OCI-M1 (cell line): ENCODE data around the gene WNT9A.
A peak's percentile ranks its signal among the peaks of the same experiment; 100 is the strongest.
"Not testable (repeated sequence)": the region's sequence is repeated elsewhere in the genome, so short reads cannot be mapped to it uniquely, and the experiment has no call there.

Experiments
- DNase-seq: peaks from one replicate; lab custom pipeline; 2025; lab: John Stamatoyannopoulos, UW

The WNT9A gene

DNA sequence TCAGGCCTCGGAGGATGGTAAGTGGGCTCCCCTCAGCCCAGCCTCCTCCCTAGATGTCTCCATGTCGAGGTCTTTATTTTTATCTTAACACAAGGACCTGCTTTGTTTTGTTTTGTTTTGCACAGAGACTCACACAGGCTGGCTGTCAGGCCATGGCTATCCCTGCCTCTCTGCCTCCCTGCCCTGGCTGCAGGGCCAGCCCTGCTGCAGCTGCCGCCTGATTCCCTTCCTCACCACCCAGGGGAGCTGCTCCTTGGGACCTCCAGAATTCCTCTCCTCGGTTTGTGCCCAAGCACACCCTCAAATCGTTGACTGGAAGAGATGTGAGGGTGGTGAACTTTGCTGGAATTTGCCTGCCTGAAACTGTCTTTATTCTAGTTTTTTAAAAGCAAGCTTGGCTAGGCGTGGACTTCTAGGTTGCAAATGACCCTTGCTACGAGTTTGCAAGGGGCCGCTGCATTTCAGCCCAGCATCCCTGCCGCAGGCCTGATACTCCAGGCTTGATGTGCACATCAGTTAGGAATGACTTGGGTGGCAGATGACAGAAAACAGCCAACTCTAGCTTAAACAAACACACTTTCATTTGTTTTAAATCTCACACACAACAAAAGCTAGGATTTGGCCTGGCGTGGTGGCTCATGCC lies 37.1 kb downstream of the WNT9A start:
- DNase-seq, result no peak

DNA sequence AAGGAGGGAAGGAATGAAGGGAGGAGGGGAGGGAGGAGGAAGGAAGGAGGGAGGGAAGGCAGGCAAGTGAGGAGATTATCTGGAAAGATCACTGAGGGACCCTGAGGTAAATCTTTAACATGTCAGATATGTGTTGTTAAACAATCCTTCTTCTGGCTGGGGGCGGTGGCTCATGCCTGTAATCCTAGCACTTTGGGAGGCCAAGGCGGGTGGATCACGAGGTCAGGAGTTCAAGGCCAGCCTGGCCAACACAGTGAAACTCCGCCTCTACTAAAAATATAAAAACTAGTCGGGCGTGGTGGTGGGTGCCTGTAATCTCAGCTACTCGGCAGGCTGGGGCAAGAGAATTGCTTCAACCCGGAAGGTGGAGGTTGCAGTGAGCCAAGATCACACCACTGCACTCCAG lies 37.8 kb downstream of the WNT9A start:
- not testable (repeated sequence) for DNase-seq

GRCh38 chr1:227909188-227909587 lies 38.5 kb downstream of the WNT9A start:
- DNase-seq, result no peak

DNA sequence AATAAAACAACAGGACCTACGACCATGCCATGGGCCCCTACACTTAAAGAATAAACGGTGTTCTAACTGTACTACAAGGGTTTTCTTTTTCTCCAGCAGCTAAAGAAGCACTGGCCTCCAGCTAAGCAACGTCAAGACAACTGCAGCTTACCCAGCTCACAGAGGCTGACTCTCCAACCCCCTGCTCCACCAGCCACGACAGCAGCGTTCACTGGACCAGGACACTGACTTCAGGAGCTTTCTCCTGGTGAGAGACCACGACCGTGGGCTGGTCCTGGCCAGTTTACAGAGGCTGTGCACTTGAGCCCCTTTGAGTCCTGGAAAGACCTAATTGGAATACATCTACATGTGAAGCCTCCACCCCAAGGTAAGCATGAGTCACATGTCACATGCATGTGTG lies 39.4 kb downstream of the WNT9A start:
- DNase-seq, result no peak

DNA sequence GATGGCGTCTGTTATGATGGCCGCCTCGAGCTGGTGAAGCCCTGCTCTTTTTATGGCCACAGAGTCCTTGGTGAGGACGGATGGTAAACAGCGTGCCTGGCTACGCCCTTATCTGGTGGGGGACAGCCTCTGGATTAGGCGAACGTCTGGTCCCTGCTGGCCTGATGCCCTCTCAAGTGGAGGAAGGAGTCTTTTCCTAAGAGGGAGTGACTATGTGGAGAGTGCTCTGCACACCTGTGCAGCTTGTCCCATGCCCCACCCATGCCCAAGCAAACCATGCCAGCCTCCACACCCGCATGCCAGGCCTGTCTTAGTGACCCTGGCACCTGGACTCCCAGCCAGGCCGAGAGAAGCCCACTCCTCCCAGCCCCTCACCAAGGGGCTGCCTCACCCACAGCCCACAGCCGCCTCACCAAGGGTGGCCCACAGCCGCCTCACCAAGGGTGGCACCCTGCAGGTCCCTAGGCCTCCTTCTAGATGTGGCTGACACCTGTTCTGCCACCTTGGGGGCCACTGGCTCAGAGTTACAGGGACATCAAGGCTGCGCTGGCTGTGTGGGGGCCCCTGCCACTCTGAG lies 40.2 kb downstream of the WNT9A start:
- no peak for DNase-seq

DNA sequence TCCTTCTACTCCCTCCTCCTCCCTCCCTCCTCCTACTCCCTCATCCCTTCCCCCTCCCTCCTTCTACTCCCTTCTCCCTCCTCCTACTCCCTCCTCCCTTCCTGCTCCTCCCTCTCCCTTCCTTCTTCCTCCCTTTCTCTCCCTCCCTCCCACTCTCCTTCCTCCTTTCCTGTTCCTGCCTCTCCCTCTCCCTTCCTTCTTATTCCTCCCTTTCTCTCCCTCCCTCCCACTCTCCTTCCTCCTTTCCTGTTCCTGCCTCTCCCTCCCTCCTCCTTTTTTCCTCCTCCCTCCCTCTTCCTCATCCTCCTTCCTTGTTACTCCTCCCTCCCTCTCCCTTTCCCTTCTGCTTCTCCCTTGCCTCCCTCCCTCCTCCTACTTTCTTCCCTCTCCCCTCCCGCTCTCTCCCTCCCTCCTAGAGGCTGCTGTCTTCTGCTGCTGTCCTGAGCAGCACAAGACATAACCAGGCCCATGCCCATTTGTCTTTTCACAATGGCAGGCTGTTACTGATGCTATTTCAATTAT lies 41.1 kb downstream of the WNT9A start:
- no peak for DNase-seq

- no peak for DNase-seq
These were observed 41.9 kb downstream of the WNT9A start for GRCh38 chr1:227905573-227906487.

DNA sequence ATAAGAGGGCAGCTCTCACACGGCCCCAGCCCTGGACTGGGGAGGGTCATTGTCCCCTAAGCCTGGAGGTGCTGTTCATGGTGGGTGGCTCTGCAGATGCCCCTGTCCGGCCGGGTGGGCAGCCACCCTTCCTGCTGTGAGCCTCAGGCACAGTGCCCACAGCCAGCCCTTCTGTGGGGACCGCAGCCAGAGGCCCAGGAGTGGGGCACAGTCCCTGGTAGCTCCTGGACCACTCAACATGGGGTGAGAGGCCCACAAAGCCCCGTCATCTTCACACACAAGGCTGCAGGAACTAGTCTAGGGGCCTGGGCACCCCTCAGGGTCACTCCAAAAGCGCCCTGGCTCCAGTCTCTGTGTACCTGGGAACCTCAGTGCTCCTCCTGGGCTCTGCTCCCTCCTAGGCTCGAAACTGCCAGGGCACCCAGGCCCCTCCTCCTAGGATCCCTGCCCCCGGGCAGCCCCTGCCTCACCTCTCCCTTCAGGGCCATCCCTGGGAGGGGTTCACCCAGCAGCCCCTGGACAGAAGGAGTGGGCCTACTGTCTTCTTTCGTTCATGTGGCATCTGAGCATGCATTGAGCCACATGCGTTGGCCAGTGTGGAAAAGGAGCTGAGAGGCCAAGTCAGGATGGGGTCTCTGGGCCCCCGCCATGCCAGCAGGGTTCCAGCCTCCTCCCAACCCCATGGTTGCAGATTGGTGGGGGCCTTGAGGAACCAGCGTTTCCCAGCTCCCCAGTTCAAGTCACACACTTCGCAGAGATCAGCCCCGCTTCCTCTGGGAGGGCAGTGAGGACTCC lies 43.0 kb downstream of the WNT9A start:
- DNase-seq, result no peak

- DNase-seq, result no peak
These were observed 43.9 kb downstream of the WNT9A start for GRCh38 chr1:227903614-227904501.

- no peak for DNase-seq
These were observed 44.6 kb downstream of the WNT9A start for GRCh38 chr1:227903061-227903521.

- no peak for DNase-seq
These were observed 45.1 kb downstream of the WNT9A start for GRCh38 chr1:227902641-227902990.

GRCh38 chr1:227901906-227902640 lies 45.7 kb downstream of the WNT9A start:
- peak; percentile 17 for DNase-seq

DNA sequence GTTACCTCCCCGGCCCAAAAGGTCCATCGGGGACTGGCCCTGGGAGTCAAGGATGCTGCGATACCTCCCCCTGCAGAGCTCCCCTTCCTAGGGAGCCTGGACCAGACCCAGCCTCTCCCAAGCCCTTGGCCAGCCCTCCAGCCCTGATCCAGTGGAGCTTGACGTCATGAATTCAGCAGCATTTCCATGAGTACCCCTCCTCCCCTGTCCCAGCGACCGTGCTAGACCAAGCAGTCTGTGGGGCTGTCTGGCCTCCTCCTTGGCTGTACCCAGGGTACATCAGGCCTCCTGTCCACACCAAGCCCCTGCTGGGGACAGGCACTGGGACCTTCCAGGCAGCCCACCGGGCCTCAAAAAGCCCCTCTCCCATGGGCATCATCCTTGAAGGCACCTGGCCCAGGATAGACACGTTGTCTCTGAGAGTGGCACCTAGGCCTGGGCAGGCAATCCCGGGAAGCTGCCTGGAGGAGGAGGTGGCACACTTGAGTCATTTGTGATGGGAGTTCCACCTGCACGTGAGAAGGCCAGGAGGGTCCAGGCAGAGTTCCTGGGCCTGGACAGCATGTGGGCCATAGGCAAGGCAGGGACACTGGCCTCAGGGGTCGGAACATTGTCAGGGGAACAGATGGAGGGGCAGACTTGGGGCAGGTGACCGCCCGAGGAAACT lies 46.4 kb downstream of the WNT9A start:
- no peak for DNase-seq

- peak; percentile 21 for DNase-seq
These were observed 47.1 kb downstream of the WNT9A start for GRCh38 chr1:227900571-227901051.

DNA sequence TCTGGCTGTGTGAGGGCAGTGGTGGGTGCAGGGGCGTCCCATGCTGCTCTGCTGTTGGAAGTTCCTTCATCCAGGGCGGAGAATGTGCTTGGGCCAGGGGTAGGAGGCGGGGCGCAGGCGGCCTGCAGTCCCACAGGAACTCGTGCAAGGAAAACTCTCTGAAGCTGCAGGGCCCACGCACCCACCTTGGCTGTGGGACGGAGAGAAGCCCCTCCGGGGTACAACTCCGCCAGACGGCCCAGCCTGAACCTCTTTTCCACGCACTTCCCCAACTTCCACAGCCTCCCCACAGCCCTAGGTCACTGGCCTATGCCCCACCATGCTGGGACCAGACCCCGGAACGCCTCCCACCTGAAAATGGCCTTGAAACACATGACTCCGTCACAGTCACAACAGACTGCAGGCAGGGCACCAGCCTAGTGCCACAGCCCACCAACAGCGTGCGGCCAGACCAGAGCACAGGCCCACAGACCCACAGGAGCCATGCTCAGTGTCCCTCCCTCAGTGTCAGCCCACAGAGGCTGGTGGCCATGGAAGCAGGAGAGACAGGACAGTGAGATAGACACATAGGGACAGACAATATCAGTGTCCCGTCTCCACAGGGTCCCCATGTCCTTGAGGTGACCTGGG lies 47.8 kb downstream of the WNT9A start:
- DNase-seq, result no peak

DNA sequence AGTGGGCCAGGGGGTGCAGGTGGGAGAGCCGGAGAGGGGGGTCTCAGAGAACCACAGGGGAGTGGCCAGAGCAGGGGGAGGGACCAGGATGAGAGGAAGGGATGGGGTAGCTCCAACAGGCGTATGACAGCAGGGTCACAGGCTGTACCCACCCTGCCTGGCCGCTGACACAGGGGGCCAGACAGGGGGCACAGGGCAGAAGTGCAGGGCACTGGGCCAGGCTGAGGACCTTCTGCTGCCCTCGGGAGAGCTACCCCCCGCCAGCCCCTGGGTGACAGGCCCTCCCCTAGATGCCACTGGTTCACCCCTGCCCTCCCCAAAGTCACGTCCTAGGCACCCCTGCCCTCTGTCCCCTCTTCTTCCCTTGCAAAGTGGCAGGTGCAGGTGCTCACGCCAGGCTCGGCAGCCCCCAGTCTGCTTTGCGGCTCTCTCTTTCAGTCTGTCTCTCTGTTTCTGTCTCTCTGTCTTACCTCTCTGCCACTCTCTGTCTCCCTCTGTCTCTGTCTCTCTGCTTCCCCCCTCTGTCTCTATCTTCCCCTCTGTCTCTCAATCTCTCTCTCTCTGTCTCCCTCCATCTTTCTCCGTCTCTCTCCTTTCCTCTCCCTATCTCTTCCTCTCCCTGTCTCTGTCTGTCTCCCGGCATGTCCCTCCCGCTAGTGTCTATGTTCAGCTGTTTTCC lies 48.5 kb downstream of the WNT9A start:
- DNase-seq, result no peak

GRCh38 chr1:227898502-227899140 lies 49.1 kb downstream of the WNT9A start:
- no peak for DNase-seq
